Thyroid gland (tissue), 4 donors: ENCODE measurements around the gene GPR143. TPM values are rescaled to one million over a fixed set of nuclear protein-coding genes. Genes with fewer than 3 reads are reported as not detected.
"Not testable (repeated sequence)": the region's sequence is repeated elsewhere in the genome, so short reads cannot be mapped to it uniquely, and the experiment has no call there.

Source experiments
- DNase-seq, 2 donors: peaks; one replicate each; pipeline ENCODE4 v3.0.0-alpha.2; 2019
- H3K27ac ChIP-seq, 3 donors: fragments of 200-600 bp; sonication (generic); 1 replicate in 2 of 3; 2 replicates in 1 of 3; pipeline ENCODE4 v1.5.1; 2016 to 2019; ENCODE audit warnings: mild to moderate bottlenecking in 1 of 3, moderate library complexity in 1 of 3
- H3K27me3 ChIP-seq: fragments of 200-600 bp; sonication (generic); one replicate; pipeline ENCODE4 v1.5.1; 2019
- H3K36me3 ChIP-seq, 2 donors: fragments of 200-600 bp; sonication (generic); one replicate each; pipeline ENCODE4 v1.5.1; 2016 to 2019
- H3K4me1 ChIP-seq, 2 donors: fragments of 200-600 bp; sonication (generic); one replicate each; pipeline ENCODE4 v1.5.1; 2017 to 2019
- H3K4me3 ChIP-seq, 3 donors: fragments of 200-600 bp; sonication (generic); replicated peaks in 1 of 3; 1 replicate in 2 of 3; 2 replicates in 1 of 3; pipeline ENCODE4 v1.5.1; 2016; ENCODE audit warnings: mild to moderate bottlenecking in 1 of 3
- H3K9me3 ChIP-seq: fragments of 200-600 bp; sonication (generic); one replicate; pipeline ENCODE4 v1.5.1; 2017
- POLR2A ChIP-seq, 2 donors: fragments of 450-650 bp; IDR thresholded peaks; one replicate each; pipeline ENCODE4 v1.6.1; 2017; ENCODE audit warnings: antibody characterized with exemption in 2 of 2, mild to moderate bottlenecking in 2 of 2, moderate library complexity in 1 of 2
- WGBS, 2 donors: methylation state at CpG; one replicate each; pipeline ENCODE4 v1.1.5; 2017; 5-methylcytosine and 5-hydroxymethylcytosine counted together
- intact Hi-C: fragments of 100-400 bp; cut with DNase I; formaldehyde crosslinking; loops from one replicate; pipeline ENCODE4 v1.15.1; 2023
- total RNA-seq, 4 donors: library from RNA; depleted of rRNA; stranded (reverse); fragments of >200 nt; gene quantifications; one replicate each; pipeline ENCODE4 v1.2.3, GENCODE V29; 2016
- TF ChIP-seq, protein P1 (sequence below), 6 experiments: fragments of 200-600 bp in 3 of 6; fragments of 450-650 bp in 3 of 6; sonication (generic) in 3 of 6; IDR thresholded peaks; one replicate each; pipeline ENCODE4 v1.5.1; 2016 to 2019; ENCODE audit warnings: antibody characterized with exemption in 6 of 6, mild to moderate bottlenecking in 2 of 6, inconsistent platforms in 1 of 6, moderate library complexity in 1 of 6

Gene GPR143
- total RNA-seq: 1 to 10 TPM; 1.7 to 4.9 (median 3.4) TPM

DNA sequence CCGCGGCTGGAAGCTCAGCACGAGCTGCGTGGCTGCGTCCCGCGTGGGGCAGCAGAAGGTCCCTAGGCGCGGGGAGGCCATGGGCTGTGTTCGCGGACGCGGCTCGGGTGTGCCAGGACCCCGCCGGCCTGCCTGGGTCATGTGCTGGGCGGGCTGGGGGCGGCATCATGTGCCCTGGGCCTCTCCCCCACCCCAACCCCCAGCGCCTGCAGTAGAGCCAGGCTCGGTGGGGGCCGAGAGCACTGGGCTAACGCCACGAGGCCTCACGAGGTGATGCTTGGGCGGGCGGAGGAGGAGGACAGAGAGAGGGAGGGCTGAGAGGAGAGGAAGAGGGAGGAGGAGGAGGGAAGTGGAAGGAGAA is at the start of gene GPR143:
GPR143 (minus strand) TSS at position 111 of the 361 bp plus-strand sequence; CDS start at position 81, 30 bp downstream.
- Histone ChIP-seq H3K4me3 (no peak within 1 kb of the TSS), H3K27ac (no peak within 1 kb of the TSS), H3K9me3 (no peaks in the 10 kb centered on the region), H3K36me3 (no peaks in the 10 kb centered on the region), H3K4me1 (no peaks in the 10 kb centered on the region), H3K27me3 (no peaks in the 10 kb centered on the region)
- 0 to 33% methylated on average over 5 to 8 of the region's 26 CpGs for WGBS, 2 donors
- intact Hi-C loops: no loop called here
- peak; percentile 20 to 27 for DNase-seq
- TF ChIP-seq, protein P1, sequence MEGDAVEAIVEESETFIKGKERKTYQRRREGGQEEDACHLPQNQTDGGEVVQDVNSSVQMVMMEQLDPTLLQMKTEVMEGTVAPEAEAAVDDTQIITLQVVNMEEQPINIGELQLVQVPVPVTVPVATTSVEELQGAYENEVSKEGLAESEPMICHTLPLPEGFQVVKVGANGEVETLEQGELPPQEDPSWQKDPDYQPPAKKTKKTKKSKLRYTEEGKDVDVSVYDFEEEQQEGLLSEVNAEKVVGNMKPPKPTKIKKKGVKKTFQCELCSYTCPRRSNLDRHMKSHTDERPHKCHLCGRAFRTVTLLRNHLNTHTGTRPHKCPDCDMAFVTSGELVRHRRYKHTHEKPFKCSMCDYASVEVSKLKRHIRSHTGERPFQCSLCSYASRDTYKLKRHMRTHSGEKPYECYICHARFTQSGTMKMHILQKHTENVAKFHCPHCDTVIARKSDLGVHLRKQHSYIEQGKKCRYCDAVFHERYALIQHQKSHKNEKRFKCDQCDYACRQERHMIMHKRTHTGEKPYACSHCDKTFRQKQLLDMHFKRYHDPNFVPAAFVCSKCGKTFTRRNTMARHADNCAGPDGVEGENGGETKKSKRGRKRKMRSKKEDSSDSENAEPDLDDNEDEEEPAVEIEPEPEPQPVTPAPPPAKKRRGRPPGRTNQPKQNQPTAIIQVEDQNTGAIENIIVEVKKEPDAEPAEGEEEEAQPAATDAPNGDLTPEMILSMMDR (IDR thresholded peaks at IDR 0.05): no peak
- no peak for TF ChIP-seq POLR2A (IDR thresholded peaks at IDR 0.05)

DNA sequence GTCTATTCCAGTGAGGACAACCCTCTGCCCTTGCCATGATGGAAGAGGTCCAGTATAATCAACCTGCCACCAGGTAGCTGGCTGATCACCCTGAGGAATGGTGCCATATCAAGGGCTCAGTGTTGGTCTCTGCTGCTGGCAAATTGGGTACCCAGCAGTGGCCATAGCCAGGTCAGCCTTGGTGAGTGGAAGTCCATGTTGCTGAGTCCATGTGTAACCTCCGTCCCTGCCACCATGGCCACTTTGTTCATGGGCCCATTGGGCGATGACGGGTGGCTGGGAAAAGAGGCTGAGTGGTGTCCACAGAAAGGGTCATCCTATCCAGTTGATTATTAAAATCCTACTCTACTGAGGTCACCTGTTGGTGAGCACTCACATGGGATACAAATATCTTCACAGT is 45.4 kb upstream of the GPR143 start:
- WGBS, 2 donors: 100% methylated on average over 3 of the region's 3 CpGs
- H3K36me3 ChIP-seq, H3K27ac ChIP-seq, H3K27me3 ChIP-seq, H3K9me3 ChIP-seq, intact Hi-C loops, DNase-seq, H3K4me1 ChIP-seq, H3K4me3 ChIP-seq: not testable (repeated sequence)

DNA sequence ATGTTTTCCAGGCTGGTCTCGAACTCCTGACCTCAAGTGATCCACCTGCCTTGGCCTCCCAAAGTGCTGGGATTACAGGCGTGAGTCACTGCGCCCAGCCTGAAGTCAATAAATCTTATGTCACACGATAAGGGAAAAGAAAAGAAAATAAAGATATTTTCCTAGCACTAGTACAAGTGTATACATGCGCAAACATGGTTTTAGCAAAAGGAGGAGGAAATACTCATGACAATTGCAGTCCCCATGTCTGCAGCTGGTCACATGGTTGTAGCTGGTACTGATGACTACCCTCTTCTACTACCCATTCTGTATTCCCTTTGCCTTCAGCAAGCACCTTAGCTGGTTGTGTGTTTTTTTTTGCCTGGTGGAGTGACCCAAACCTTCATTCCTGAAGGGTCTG is 44.2 kb upstream of the GPR143 start:
- H3K36me3 ChIP-seq, H3K9me3 ChIP-seq, DNase-seq, intact Hi-C loops, H3K4me3 ChIP-seq, H3K27me3 ChIP-seq, H3K27ac ChIP-seq, H3K4me1 ChIP-seq: not testable (repeated sequence)
- 93% methylated on average over 5 of the region's 5 CpGs for WGBS, 2 donors

DNA sequence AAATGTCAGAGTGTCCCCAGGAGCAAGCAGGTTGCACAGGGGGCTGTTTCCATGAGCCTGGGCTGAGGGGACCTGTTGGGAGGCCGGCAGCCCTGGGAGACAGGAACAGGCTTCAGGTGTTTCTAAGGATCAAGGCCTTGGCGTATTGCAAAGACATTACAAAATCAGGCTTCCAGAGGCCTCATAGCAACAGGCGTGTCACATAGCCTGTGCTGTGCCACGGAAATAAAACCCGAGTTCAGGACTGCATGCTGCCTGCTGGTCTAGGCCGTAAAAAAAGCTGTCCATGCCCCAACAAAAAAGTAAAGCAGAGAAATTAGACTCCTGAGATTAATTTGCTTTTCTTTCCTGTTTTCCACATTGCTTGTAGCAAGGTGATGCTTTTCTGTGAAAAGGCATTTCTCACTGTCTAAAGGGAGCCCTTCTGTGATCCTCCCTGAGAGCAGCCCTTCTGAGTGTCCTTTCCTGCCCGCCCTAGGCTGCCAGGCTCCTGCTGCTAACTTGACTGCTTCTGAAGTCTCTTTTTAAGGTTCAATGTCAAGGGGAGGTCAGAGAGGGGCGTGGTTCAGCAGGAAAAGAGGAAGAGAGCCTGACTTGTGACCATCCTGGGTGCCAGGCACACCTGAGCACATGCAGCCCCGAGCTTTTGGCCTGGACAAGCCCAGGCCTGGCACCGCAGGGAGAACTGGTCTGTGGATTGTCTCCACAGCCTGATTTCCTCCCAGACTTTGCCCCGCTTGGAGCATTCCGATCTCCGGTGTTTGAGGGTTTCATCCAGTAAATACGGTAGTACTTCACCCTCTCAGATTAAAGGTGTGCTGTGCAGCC is 41.9 kb upstream of the GPR143 start:
- peak; percentile 21 to 58 for DNase-seq
- Histone ChIP-seq H3K27me3 (no peaks in the 10 kb centered on the region), H3K36me3 (no peaks in the 10 kb centered on the region), H3K4me3 (no peak overlapping the region), H3K27ac (no peak overlapping the region), H3K4me1 (no peaks in the 10 kb centered on the region), H3K9me3 (no peaks in the 10 kb centered on the region)
- WGBS, 2 donors: 59 to 73% methylated on average over 8 to 12 of the region's 14 CpGs
- intact Hi-C loops: no loop called here
- no peak for TF ChIP-seq POLR2A (IDR thresholded peaks at IDR 0.05)
- TF ChIP-seq, protein P1 (IDR thresholded peaks at IDR 0.05): no peak

DNA sequence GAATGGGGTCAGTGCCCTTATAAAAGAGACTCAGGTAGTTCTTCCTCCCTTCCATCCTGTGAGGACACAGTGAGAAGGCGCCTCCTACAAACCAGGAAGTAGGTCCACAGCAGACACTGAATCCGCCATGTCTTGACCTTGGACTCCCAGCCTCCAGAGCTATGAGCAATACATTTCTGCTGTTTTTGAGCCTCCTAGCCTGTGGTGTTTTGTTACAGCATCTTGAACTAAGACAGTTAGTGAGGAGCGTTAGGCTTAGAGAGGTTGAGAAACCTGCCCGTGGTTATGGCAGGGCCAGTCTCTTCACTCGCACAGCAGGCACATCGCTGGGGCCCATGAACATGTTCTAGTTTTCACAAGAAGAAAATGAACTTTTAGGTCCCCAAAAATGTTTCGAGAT is 40.3 kb upstream of the GPR143 start:
- TF ChIP-seq, protein P1 (IDR thresholded peaks at IDR 0.05): no peak
- no peak for TF ChIP-seq POLR2A (IDR thresholded peaks at IDR 0.05)
- Histone ChIP-seq H3K27me3 (no peaks in the 10 kb centered on the region), H3K4me3 (no peak overlapping the region), H3K36me3 (no peaks in the 10 kb centered on the region), H3K4me1 (no peaks in the 10 kb centered on the region), H3K9me3 (no peaks in the 10 kb centered on the region), H3K27ac (no peak overlapping the region)
- intact Hi-C loops: no loop called here
- WGBS, 2 donors: 94 to 95% methylated on average over 7 of the region's 7 CpGs
- DNase-seq: no peak

DNA sequence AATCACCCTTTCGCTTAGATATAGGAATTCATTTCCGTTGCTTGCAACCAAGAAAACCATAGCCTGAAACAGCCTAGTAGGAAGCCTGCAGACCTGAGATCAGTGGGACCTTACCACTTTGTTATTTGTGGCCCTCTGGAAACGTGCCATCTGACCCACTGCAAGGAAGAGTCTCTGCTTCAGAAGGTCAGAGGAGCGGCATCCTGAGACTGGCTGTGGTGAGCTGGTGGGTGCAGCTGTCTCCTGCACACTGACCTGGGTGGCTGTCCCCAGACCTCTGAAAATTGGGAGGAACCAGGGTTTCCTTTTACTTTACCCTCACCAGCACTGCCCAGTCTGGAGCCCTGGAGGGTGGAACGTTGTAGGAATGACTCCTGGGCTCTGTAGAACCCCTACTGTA is 38.8 kb upstream of the GPR143 start:
- H3K4me1 ChIP-seq: no peaks in the 10 kb centered on the region
- H3K27ac ChIP-seq: no peak overlapping the region
- no peak overlapping the region for H3K4me3 ChIP-seq
- TF ChIP-seq, protein P1 (IDR thresholded peaks at IDR 0.05): no peak
- no peak for TF ChIP-seq POLR2A (IDR thresholded peaks at IDR 0.05)
- intact Hi-C loops: no loop called here
- no peaks in the 10 kb centered on the region for H3K36me3 ChIP-seq
- H3K27me3 ChIP-seq: no peaks in the 10 kb centered on the region
- no peak for DNase-seq
- no peaks in the 10 kb centered on the region for H3K9me3 ChIP-seq
- WGBS, 2 donors: 82 to 100% methylated on average over 2 to 3 of the region's 5 CpGs
